ENCODE measurements around the gene ACAA2.

DNA sequence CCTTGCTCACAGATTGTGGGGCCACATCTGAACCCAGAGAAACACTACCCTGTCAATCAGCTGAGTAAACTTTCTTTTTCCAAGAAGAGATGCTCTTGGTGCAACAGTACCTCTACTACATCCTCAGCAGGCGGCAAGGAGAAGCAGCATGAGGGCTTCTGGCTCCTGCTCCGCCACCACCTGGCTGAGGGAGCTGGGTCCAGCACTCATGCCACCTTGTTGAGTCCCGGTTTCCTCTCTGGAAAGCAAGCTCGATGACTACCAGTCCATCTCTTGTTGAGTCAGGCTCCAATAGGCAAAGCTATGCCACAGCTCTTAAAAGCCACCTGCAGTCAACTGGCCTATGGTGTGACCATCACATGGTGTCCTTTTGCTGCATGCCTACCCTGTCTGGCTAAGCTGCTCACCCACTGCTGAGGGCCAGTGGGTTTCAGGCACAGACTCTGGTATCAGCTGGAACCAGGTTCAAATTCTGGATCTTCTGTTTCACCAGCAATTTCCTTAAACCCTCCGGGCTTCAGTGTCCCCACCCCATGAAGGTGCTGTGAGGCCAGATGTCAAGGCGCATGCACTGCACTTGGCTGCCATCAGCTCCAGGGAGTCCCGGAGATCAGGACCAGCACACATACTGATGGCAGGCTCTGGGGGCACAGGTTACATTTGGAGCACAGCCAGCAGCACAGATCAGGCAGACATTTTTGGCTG is 42.5 kb upstream of the ACAA2 start:
- TF ChIP-seq CTCF (IDR thresholded peaks at IDR 0.05) (no peak), POLR2AphosphoS5 (IDR thresholded peaks at IDR 0.05; ENCODE audit: low read depth, low read length) (no peak), REST (IDR thresholded peaks at IDR 0.05; ENCODE audit: insufficient read depth in 1 of 2, low read depth in 2 of 2, low read length in 1 of 2) (no peak), SIN3A (IDR thresholded peaks at IDR 0.05; ENCODE audit: borderline replicate concordance, insufficient read depth, low read depth, low read length) (no peak)
